VCaP (cell line): ENCODE measurements around the gene WFIKKN2.
A peak's percentile ranks its signal among the peaks of the same experiment; 100 is the strongest.

Experiments
- H3K27ac ChIP-seq: fragments of 450-650 bp; 2 replicates; pipeline ENCODE4 v1.5.1; 2017
- TF ChIP-seq, protein P1 (sequence below): fragments of 450-650 bp; conservative IDR thresholded peaks from 2 replicates; pipeline ENCODE4 v1.5.1; 2017; ENCODE audit warnings: mild to moderate bottlenecking, moderate library complexity

Gene WFIKKN2

GRCh38 chr17:50794361-50794760 is 41.0 kb upstream of the WFIKKN2 start:
- no peak overlapping the region for H3K27ac ChIP-seq
- TF ChIP-seq, protein P1, sequence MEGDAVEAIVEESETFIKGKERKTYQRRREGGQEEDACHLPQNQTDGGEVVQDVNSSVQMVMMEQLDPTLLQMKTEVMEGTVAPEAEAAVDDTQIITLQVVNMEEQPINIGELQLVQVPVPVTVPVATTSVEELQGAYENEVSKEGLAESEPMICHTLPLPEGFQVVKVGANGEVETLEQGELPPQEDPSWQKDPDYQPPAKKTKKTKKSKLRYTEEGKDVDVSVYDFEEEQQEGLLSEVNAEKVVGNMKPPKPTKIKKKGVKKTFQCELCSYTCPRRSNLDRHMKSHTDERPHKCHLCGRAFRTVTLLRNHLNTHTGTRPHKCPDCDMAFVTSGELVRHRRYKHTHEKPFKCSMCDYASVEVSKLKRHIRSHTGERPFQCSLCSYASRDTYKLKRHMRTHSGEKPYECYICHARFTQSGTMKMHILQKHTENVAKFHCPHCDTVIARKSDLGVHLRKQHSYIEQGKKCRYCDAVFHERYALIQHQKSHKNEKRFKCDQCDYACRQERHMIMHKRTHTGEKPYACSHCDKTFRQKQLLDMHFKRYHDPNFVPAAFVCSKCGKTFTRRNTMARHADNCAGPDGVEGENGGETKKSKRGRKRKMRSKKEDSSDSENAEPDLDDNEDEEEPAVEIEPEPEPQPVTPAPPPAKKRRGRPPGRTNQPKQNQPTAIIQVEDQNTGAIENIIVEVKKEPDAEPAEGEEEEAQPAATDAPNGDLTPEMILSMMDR = no peak

DNA sequence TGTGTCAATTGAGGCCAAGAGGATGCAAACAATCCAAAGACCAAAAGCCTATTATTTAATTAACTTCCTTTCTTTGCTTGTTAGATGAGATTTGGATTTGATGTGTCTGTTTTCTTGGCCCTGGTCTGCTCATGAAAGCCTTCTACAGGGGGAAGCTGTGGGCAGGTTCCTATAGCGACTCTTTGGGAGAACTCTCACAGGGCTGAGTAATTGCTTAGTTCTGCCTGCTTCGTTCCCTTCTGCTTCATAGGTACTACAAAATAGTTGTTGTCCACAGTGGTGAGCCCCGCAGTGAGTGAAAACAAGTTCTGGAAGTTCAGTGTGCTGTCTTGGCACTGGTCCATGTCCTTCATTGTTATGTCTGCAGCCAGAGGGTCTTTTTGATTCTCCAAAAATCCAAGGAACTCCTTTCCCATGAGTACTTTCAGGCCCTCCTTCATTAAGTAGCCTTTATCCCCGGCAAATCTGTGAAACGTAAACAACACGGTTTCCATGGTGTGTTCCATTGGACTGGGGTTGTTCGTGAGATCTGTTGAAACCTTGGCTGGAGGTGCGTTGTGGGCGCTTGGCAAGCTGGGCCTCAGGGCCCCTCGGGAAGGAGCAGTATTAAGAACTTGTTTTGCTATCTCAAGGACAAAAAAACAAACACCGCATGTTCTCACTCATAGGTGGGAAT is 38.1 kb upstream of the WFIKKN2 start:
- no peak overlapping the region for H3K27ac ChIP-seq
- TF ChIP-seq, protein P1 = no peak

- TF ChIP-seq, protein P1 = no peak
- H3K27ac ChIP-seq = no peak overlapping the region
These were observed 36.7 kb upstream of the WFIKKN2 start for GRCh38 chr17:50798424-50799288.

DNA sequence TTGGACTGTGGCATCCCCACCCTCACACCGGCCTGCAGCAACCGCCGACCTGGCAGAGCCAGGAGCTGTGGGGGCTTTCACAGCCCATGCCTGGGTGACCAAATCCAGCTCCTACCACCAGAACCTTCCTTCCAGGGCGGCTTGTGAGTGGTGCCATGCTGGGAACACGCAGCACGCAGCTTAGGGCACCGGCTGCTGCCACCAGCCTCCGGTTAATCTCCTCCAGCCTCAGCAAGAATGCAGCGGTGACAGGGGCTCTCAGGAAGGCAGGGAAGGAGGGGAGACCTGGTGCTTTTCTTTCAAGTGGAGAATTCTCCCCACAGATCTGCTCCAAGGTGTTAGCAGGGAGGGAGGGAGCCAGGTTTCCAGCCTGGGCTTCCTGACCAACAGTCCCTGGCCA is 35.8 kb upstream of the WFIKKN2 start:
- no peak overlapping the region for H3K27ac ChIP-seq
- TF ChIP-seq, protein P1 = no peak

DNA sequence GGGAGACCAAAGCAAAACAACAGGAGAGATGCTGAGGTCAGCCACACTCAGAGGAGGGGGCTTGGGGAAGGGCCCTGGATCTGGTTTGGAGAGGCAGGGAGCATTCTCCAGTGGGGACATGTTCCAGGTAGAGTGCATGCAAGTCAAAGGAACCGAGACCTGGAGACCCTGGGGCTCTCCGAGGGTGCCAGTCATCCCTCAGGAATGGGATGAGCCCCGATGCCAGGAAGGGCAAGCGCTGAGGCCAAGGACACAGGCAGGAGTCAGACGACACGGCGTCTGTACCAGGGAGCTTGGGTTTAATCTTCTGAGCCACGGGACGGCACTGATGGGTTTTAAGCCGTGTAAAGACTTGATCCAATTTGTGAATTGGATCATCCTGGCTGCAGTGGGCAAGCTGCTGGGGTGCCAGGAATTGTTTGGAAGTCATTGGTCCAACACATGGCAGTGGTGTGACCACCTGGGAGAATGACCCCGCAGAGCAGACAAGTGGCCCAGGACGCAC is 35.1 kb upstream of the WFIKKN2 start:
- TF ChIP-seq, protein P1 = no peak

GRCh38 chr17:50802609-50803571 is 32.5 kb upstream of the WFIKKN2 start:
- peak overlapping the region; percentile 20; the same call in 1 of the 2 replicates for H3K27ac ChIP-seq
- TF ChIP-seq, protein P1 = no peak

More for the DNA sequence above, 35.1 kb upstream of the WFIKKN2 start:
- no peak overlapping the region for H3K27ac ChIP-seq
